NB4 (cell line): ENCODE measurements around the gene C6orf89.

Experiments used
- CTCF ChIP-seq: IDR thresholded peaks from one replicate; pipeline ENCODE4 v1.5.1; 2012; ENCODE audit warnings: low read depth, low read length
- MAX ChIP-seq: IDR thresholded peaks from 2 replicates; pipeline ENCODE4 v1.6.1; 2011; ENCODE audit warnings: low read depth, low read length
- POLR2A ChIP-seq: IDR thresholded peaks from 2 replicates; pipeline ENCODE4 v1.6.1; 2011; ENCODE audit warnings: mild to moderate bottlenecking; ENCODE audit not compliant: insufficient read length; ENCODE audit errors: extremely low read depth

GRCh38 chr6:36958775-36959554, 73.2 kb downstream of the C6orf89 start:
- no peak for TF ChIP-seq CTCF
- TF ChIP-seq MAX: no peak
- TF ChIP-seq POLR2A: no peak
